T47D (cell line): Measurements from ENCODE around the gene IL17RC.

Experiments
- DNase-seq, 2 experiments: peaks; one replicate each; pipeline versions ENCODE4 v3.0.0 to v3.0.0-alpha.2; 2011 to 2012; ENCODE audit warnings: low read depth in 1 of 2, low spot score in 1 of 2
- JUND ChIP-seq: IDR thresholded peaks from 2 replicates; pipeline ENCODE4 v1.6.1; 2012; ENCODE audit warnings: low read depth
- in situ Hi-C: cut with HindIII; loops from 2 replicates; pipeline ENCODE4 v1.10.0; 2016; ENCODE audit warnings: low sequenced_read_pairs, low pct_unique_long_range_greater_than_20kb

IL17RC gene

DNA sequence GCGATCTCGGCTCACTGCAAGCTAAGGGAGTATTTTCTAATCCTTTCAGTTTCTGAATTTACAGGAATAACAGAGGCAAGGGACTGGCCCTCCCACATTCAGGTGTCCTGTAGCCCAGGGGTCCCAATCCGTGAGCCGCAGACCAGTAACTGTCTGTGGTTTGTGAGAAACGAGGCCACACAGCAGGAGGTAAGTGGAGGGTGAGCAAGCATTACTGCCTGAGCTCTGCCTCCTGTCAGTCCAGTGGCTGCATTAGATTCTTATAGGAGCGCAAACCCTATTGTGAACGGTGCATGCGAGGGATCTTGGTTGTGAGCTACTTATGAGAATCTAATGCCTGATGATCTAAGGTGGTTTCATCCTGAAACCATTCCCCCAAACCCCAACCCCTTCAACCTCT lies 5.0 kb upstream of the IL17RC start:
- no peak for DNase-seq
- no peak for TF ChIP-seq JUND
- in situ Hi-C loops: no loop called here

DNA sequence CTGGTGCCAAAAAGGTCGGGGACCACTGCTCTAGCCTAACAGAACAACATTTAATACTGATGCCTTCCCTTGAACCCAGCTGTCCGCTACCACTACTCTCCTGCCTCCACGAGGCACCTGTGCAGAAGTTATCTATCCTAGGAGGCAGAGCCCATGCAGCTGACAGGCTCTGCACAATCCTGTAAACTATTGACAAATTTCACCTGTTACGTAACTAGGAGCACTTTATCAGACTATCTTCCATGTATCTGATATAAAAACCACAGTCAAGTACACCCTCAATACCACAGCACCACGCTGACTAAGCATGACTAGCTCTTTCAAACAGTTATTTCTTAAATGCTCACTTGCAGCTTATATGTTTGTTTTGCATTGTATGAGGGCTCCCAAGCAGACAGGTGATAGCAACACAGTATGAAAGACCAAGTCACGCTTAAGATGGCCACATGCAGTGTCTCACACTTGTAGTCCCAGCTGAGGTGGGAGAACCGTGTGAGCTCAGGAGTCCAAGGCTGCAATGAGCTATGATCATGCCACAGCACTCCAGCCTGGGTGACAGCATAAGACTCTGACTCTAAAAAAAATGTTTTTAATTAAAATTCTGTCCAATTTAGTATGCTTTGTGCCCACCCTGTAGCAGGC lies 4.5 kb upstream of the IL17RC start:
- no peak for DNase-seq
- no peak for TF ChIP-seq JUND
- in situ Hi-C loops: no loop called here

DNA sequence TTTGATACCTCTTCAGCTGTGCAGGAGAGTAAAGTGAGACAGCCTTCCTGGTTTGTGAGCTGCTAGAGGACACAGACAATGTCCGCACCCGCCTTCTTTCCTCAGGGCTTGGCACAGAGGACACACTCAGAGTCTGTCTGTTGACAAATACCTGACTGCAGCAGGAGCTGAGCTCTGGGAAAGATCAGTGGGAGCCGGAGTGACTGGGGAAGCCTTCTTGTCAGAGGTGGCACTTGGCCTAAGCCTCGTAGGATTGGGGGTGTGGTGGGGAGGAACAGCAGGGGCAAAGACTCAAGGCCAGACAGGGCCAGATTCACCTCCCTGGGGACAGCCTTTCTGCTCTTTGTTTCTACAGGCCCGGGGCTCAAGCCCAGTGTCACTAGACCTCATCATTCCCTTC lies 3.3 kb upstream of the IL17RC start:
- DNase-seq: peak in 1 of 2 experiments; percentile 95
- no peak; the same call in 1 of the 2 replicates for TF ChIP-seq JUND
- in situ Hi-C loops: no loop called here

DNA sequence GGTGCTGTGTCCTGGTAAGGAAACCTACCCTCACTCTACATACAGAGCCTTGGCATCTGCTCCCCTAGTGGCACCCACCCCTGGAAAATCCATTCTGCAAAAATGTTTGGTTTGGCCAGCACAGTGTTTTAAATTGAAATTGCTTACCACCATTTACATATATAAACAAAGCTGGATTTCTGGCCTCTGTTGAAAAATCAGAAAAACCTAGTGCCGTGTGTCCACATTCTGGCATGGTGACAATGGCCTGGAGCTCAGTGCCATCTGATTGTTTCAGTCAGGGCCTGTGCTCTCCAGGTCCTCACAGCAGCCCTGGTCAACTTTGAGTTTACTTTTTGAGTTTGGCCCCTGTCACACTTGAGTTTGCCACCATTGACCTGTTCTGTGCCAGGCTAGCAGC lies 2.9 kb upstream of the IL17RC start:
- peak in 1 of 2 experiments; percentile 92 for DNase-seq
- no peak for TF ChIP-seq JUND
- in situ Hi-C loops: no loop called here

DNA sequence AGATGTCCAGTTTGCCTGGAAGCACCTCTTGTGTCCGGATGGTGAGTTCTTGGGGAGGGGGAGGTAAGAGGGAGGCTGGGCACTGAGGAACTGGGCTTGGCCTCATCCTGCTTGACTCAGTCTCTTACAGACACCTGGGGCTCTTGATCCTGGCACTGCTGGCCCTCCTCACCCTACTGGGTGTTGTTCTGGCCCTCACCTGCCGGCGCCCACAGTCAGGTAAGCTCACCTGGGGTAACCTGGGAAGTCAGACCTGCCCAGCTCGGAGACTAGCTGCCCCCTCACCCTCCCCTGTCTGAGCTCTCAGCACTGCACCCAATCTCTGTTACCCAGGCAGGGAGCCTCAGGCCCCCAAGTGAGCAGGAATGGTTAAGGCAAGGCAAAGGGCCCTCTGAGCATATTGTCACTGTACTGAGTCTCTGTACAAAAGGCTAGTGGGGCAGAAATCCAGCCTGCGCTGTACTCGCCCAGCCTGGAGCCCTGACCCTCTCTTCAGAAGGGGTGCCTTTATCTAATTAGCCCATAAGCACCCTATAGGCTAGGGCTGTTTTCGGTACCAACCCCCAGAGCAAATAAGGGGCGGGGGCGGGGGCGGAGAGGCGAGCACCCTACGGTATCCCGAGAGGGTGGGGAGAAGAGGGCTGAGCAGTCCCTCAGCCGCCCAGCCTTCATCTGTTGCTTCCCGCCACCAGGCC lies 2.2 kb upstream of the IL17RC start:
- no peak for DNase-seq
- TF ChIP-seq JUND: no peak
- in situ Hi-C loops: no loop called here

DNA sequence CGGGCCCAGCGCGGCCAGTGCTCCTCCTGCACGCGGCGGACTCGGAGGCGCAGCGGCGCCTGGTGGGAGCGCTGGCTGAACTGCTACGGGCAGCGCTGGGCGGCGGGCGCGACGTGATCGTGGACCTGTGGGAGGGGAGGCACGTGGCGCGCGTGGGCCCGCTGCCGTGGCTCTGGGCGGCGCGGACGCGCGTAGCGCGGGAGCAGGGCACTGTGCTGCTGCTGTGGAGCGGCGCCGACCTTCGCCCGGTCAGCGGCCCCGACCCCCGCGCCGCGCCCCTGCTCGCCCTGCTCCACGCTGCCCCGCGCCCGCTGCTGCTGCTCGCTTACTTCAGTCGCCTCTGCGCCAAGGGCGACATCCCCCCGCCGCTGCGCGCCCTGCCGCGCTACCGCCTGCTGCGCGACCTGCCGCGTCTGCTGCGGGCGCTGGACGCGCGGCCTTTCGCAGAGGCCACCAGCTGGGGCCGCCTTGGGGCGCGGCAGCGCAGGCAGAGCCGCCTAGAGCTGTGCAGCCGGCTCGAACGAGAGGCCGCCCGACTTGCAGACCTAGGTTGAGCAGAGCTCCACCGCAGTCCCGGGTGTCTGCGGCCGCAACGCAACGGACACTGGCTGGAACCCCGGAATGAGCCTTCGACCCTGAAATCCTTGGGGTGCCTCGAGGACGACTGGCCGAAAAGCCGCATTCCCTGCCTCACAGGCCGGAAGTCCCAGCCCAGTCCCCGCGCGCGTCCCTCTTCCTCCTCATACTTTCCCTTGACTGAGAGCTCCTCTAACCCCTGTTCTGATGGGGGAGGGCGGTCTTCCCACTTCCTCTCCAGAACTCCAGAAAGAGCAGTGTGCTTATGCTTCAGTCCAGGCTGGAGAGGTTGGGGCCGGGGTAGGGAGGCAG lies 1.4 kb upstream of the IL17RC start:
- no peak for DNase-seq
- in situ Hi-C loops: no loop called here
- TF ChIP-seq JUND: no peak

DNA sequence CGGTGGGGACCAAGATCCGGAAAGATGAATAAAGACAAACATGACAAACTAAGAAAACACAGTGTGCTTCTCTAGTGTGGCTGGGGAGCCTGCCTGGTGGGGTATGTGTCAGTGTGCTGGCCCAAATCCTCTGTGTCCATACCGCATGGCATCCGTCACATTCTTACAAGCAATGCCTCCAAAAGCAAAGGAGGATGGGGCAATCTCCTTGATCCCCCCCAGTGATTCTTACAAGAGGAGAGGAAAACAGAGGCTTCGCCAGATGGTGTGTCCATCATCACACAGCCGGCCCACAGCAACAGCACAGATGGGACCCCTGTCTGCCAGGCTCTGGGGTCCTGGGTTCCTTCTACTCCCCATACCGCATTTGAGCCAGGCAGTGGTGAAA lies 558 bp upstream of the IL17RC start:
- in situ Hi-C loops: no loop called here
- DNase-seq: no peak
- TF ChIP-seq JUND: no peak

DNA sequence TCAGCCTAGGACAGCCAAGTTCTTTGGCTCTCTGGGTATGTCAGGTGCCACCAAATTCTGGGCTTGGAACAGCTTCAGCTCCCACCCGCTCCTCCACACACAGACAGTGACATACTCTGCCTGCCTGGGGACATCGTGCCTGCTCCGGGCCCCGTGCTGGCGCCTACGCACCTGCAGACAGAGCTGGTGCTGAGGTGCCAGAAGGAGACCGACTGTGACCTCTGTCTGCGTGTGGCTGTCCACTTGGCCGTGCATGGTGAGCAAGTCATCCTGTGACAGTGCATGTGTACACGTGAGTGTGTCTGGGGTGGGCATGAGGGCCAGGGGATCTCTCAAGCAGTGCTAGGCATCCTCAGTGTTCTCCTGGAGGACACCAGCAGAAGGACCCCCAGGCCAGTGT lies 922 bp downstream of the IL17RC start:
- no peak for TF ChIP-seq JUND
- in situ Hi-C loops: no loop called here
- peak in 1 of 2 experiments; percentile 18 for DNase-seq

DNA sequence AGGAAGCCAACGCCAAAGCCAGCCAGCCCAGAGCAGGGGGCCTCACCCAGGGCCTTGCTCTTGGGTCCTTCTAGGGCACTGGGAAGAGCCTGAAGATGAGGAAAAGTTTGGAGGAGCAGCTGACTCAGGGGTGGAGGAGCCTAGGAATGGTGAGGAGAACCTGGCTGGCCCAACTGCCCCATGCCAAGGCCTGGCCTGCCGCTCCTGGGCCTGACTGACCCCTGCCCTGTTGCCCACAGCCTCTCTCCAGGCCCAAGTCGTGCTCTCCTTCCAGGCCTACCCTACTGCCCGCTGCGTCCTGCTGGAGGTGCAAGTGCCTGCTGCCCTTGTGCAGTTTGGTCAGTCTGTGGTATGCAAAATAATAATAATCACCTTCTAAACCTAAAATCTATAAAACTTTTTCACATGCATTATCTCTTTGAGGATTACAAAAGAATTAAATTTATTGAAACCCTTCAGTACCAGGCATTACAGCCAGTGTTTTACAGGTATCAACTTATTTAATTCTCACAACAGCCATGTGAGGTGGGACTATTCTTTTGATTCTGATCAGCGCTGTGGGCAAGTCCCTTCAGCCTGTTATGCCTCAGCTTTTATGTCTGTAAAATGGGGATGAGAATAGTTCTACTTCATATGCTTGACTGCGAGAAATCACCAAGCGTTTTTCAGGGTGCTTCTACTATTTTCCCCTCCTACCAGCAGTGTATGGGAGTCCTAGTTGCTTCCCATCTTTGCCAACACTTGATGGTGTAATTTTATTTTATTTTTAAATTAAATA lies 1.6 kb downstream of the IL17RC start:
- in situ Hi-C loops: no loop called here
- DNase-seq: no peak
- TF ChIP-seq JUND: no peak

DNA sequence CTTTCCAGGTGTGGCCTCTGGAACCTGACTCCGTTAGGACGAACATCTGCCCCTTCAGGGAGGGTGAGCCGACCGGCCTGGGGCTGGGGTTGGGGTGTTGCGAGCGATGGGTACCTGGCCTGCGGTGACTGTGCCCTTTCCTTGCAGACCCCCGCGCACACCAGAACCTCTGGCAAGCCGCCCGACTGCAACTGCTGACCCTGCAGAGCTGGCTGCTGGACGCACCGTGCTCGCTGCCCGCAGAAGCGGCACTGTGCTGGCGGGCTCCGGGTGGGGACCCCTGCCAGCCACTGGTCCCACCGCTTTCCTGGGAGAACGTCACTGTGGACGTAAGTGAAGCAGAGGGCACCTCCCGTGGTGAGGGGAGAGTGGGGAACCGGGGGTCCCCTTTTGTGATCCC lies 11.3 kb downstream of the IL17RC start:
- in situ Hi-C loops: no loop called here
- DNase-seq: no peak
- TF ChIP-seq JUND: no peak

DNA sequence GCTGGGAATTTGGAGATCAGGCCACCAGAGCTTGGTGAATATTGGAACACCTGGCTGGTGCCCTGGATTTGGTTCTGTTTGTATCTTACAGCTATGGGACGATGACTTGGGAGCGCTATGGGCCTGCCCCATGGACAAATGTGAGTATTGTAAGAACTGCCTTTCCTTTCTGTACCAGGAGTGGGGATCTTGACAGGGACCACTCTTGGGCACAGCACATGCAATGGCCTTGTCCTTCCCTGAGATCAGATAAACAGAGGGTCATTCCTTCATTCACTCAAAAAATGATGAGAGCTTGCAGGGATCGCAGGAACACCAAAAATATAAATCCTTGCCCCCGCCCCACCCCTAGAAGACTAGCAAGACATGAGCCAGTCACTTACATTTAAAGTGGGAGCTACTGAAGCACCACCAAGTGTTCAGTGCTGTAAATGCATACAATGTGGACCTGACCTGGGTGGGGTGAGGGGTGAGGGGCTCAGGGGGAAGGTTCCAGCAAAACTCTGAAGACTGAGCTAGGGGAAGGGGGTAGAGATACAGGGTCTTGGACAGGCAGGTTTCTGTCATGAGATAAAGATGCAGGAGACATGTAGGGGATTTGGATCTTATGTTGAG lies 14.0 kb downstream of the IL17RC start:
- no peak for TF ChIP-seq JUND
- in situ Hi-C loops: no loop called here
- DNase-seq: peak in 1 of 2 experiments; percentile 48

DNA sequence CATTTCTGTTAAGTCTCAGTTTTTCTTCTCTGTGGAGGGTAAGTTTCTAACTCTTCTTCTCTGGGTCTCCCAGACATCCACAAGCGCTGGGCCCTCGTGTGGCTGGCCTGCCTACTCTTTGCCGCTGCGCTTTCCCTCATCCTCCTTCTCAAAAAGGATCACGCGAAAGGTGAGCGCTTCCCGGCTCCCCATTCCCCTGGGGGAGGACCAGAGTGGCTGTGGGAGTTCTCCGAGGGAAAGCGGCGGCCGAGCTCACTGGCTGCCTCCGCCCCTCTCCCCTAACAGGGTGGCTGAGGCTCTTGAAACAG lies 15.6 kb downstream of the IL17RC start:
- TF ChIP-seq JUND: no peak
- in situ Hi-C loops: no loop called here
- no peak for DNase-seq
